CD4-positive, alpha-beta T cell treated with Interleukin-15 for 1 hour (primary cell): Measurements from ENCODE around the gene RELA.
"Not testable (repeated sequence)": the region's sequence is repeated elsewhere in the genome, so short reads cannot be mapped to it uniquely, and the experiment has no call there.

Source experiments
- DNase-seq: peaks from one replicate; pipeline ENCODE4 v3.0.0-alpha.2; 2020

Gene RELA

GRCh38 chr11:65663639-65664200 lies 1.0 kb upstream of the RELA start:
- DNase-seq = no peak

GRCh38 chr11:65662247-65662798 lies 393 bp downstream of the RELA start:
- no peak for DNase-seq

- no peak for DNase-seq
Measured at GRCh38 chr11:65661599-65662246, 993 bp downstream of the RELA start.

GRCh38 chr11:65660908-65661307 lies 1.8 kb downstream of the RELA start:
- not testable (repeated sequence) for DNase-seq

- no peak for DNase-seq
Measured at GRCh38 chr11:65660038-65660437, 2.7 kb downstream of the RELA start.

GRCh38 chr11:65658174-65659021 lies 4.3 kb downstream of the RELA start:
- DNase-seq = no peak

GRCh38 chr11:65657426-65657825 lies 5.3 kb downstream of the RELA start:
- no peak for DNase-seq

GRCh38 chr11:65655570-65656332 lies 7.0 kb downstream of the RELA start:
- no peak for DNase-seq

GRCh38 chr11:65654375-65655349 lies 8.1 kb downstream of the RELA start:
- DNase-seq = no peak

GRCh38 chr11:65653229-65654225 lies 9.2 kb downstream of the RELA start:
- DNase-seq = no peak

- DNase-seq = peak; percentile 97
Measured at GRCh38 chr11:65652511-65653228, 10.0 kb downstream of the RELA start.

GRCh38 chr11:65651589-65652510 lies 10.9 kb downstream of the RELA start:
- DNase-seq = no peak

GRCh38 chr11:65651339-65651588 lies 11.5 kb downstream of the RELA start:
- no peak for DNase-seq

GRCh38 chr11:65650547-65651338 lies 12.0 kb downstream of the RELA start:
- no peak for DNase-seq

GRCh38 chr11:65649656-65650546 lies 12.8 kb downstream of the RELA start:
- DNase-seq = peak; percentile 11

- DNase-seq = no peak
Measured at GRCh38 chr11:65648997-65649493, 13.7 kb downstream of the RELA start.
